ENCODE data around the gene AKAP6. TPM values are rescaled to one million over a fixed set of nuclear protein-coding genes. Genes with fewer than 3 reads are reported as not detected.

Gene AKAP6
- total RNA-seq, 1 experiment from 2014 or later, result 1.1 TPM

- Histone ChIP-seq H3K14ac (ENCODE audit: insufficient read depth, low read length) (no peak overlapping the region), H3K9me3 (ENCODE audit: control insufficient read depth, low read depth, low read length) (no peaks in the 10 kb centered on the region), H3T11ph (ENCODE audit: low read length) (no peak overlapping the region), H2BK5ac (ENCODE audit: insufficient read length, low read length) (no peak overlapping the region), H2BK20ac (ENCODE audit: low read depth, low read length, poor library complexity, severe bottlenecking) (no peak overlapping the region), H2AK5ac (ENCODE audit: insufficient read length, low read length) (no peak overlapping the region), H3K79me1 (ENCODE audit: insufficient read depth, low read depth, low read length, poor library complexity, severe bottlenecking) (no peaks in the 10 kb centered on the region), H4K8ac (replicated peaks; ENCODE audit: insufficient read length, low read depth, low read length) (no peak overlapping the region), H2BK15ac (ENCODE audit: low read depth, low read length) (no peak overlapping the region), H2BK12ac (ENCODE audit: insufficient read length, low read depth, low read length) (no peak overlapping the region), H3K4me1 (ENCODE audit: insufficient read depth, low read length) (no peaks in the 10 kb centered on the region), H3K79me2 (ENCODE audit: insufficient read depth, low read length) (no peaks in the 10 kb centered on the region), H4K5ac (ENCODE audit: insufficient read length, low read depth, low read length) (no peak overlapping the region), H3K4ac (ENCODE audit: low read depth, low read length) (no peak overlapping the region), H3K9ac (ENCODE audit: extremely low read depth, insufficient read length, low read length) (no peak overlapping the region), H3K23ac (ENCODE audit: insufficient read length, low read depth, low read length) (no peak overlapping the region), H3K27ac (ENCODE audit: insufficient read length, low read depth, low read length) (no peak overlapping the region), H3K56ac (ENCODE audit: insufficient read length, low read depth, low read length) (no peak overlapping the region), H2BK120ac (ENCODE audit: low read depth, low read length, poor library complexity, severe bottlenecking) (no peak overlapping the region), H4K91ac (ENCODE audit: insufficient read length, low read depth, low read length) (no peak overlapping the region), H3K4me2 (ENCODE audit: insufficient read depth, insufficient read length, low read length) (no peak overlapping the region), H3K18ac (ENCODE audit: insufficient read length, low read depth, low read length) (no peak overlapping the region), H3K27me3 (ENCODE audit: insufficient read depth, low read length) (no peaks in the 10 kb centered on the region), H4K20me1 (ENCODE audit: control insufficient read depth, insufficient read depth, insufficient read length) (no peaks in the 10 kb centered on the region), H2AFZ (ENCODE audit: low read length) (no peak overlapping the region), H3K23me2 (ENCODE audit: insufficient read length, low read depth, low read length, poor library complexity, severe bottlenecking) (no peaks in the 10 kb centered on the region)
- Mint-ChIP-seq H3K4me1 (peaks cover 9 to 13% of the 10 kb centered on the region in 2 experiments), H3K27ac (no peak overlapping the region), H3K27me3 (ENCODE audit: low read depth) (no peaks in the 10 kb centered on the region), H3K9me3 (no peaks in the 10 kb centered on the region), H3K36me3 (ENCODE audit: insufficient read depth in 1 of 3, low read depth in 3 of 3) (no peaks in the 10 kb centered on the region), H3K4me3 (no peak overlapping the region)
- no CpG with 5 or more reads among the region's 1 CpG for WGBS (ENCODE audit: extremely low coverage, insufficient read length, low lambda C conversion rate)
- TF ChIP-seq CTCF (conservative IDR thresholded peaks at IDR 0.05), result no peak
- DNase-seq, result no peak
These were observed 399.4 kb downstream of the AKAP6 start for GRCh38 chr14:32728526-32728925.

All from H9 (cell line).